ENCODE data around the gene AUH.

Gene AUH

DNA sequence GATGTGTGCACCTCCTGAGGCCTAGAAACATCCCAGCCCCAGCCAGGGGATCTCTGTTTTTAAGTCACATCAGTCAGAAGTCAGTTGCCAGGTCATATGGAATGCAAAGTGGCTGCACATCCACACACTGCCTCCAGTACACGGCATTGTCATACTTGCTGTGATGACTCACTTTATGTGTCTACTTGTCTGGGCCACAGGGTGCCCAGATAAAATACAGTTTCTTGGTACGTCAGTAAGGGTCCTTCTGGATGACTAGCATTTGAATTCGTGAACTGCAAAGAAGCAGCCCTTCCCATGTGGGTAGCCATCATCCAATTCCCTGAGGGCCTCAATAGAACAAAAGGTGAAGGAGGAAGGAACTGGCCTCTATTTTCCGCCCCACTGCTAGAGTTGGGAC lies 27.7 kb downstream of the AUH start:
- peaks cover 11% of the 10 kb centered on the region for H3K4me1 Mint-ChIP-seq (ENCODE audit: low read depth)
- H3K27ac Mint-ChIP-seq: no peak overlapping the region
- no peak overlapping the region for H3K4me3 Mint-ChIP-seq
- no peaks in the 10 kb centered on the region for H3K27me3 Mint-ChIP-seq
- peaks cover 10% of the 10 kb centered on the region for H3K9me3 Mint-ChIP-seq (ENCODE audit: low read depth)
- peaks cover 23% of the 10 kb centered on the region for H3K36me3 Mint-ChIP-seq

DNA sequence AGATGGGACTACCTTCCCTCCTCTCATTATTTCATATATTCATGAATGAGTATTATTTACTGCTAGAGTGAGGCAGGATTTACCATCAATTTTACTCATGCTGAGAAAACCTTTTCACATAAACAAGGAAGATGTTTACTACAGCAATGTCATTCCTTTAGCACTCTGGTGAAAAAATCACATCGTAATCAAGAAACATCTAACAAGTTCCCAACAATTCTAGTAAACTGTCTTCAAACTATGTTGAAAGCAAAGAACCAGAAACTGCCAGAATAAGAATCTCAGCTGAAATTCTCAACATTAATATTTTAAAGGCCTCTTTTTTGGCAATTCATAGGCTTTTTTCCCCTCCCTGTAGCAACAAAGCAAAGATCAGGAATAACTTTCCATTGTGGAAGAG lies 28.2 kb downstream of the AUH start:
- H3K9me3 Mint-ChIP-seq (ENCODE audit: low read depth): peaks cover 10% of the 10 kb centered on the region
- peaks cover 26% of the 10 kb centered on the region for H3K36me3 Mint-ChIP-seq
- H3K4me3 Mint-ChIP-seq: no peak overlapping the region
- H3K27me3 Mint-ChIP-seq: no peaks in the 10 kb centered on the region
- H3K4me1 Mint-ChIP-seq (ENCODE audit: low read depth): peaks cover 11% of the 10 kb centered on the region
- H3K27ac Mint-ChIP-seq: no peak overlapping the region

DNA sequence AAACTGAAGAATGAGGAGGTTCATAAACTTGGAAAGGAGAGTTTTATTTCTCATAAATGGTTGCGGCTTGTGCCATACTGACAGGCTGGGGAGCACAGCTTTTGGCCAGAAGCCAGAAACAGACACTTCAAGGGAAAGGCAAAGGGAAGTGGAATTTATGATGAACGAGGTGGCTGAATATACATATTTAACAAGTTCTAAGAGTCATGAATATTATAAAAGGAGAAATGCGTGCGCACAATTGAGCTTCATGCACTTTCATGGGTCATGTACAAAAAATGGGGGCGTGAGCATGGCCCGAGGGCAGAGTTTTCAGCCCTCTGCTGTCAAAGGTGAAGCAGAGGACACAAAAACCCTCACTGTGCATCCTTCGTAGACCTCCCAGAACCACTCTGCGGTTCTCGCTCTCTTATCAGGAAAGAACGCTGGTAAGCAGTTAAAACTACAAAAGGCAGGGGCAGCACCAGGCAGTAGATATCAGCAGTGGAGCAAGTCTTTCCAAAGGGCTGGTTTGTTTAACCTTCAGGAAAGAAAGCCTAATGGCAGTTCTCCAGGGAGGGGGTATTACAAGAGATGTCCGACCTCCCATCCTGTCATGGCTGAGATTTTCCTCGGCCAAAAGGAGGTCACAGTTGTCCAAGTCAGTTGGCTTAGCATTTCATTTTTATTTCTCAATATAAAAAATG lies 29.0 kb downstream of the AUH start:
- Mint-ChIP-seq H3K9me3 (ENCODE audit: low read depth) (peaks cover 14% of the 10 kb centered on the region), H3K27ac (no peak overlapping the region), H3K4me1 (ENCODE audit: low read depth) (peaks cover 8% of the 10 kb centered on the region), H3K36me3 (peaks cover 27% of the 10 kb centered on the region), H3K4me3 (no peak overlapping the region), H3K27me3 (no peaks in the 10 kb centered on the region)

DNA sequence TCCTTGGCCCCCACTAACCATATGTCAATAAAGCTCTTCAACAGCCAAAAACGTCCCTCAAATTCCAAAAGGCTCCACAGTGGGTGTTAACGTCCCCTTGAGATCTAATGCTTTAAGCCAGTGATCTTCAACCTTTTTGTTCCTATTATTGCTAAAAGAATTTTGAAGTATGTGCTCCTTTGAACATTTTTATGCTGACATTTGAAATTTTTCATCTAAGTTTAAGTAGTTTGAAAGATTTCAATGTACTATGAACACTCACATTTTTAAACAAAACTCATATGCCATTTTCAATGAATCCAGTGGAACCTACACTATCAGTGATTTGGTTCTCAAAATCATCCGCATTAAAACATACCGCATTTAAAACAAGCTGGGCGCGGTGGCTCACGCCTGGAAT lies 29.9 kb downstream of the AUH start:
- Mint-ChIP-seq H3K4me3 (no peak overlapping the region), H3K36me3 (peaks cover 32% of the 10 kb centered on the region), H3K4me1 (ENCODE audit: low read depth) (peaks cover 10% of the 10 kb centered on the region), H3K27me3 (no peaks in the 10 kb centered on the region), H3K27ac (no peak overlapping the region), H3K9me3 (ENCODE audit: low read depth) (peaks cover 14% of the 10 kb centered on the region)

DNA sequence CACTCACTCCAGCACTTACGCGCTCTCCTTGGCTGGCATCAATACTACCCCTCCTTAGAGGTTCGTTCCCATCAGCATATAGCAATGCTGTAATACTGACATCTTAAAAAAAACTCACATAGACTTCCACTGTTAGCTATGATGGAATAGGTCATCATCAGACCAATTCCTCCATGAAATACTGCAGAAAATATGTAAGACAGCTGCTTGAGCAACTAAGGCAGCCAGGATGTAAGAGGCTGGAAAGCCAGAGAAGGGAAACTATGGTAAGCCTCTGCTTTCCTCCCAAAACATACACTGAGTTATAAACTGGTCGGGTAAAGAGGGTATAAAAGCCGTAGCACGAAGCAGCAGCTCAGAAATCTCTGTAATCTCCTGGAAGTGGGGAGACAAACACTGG lies 33.5 kb downstream of the AUH start:
- peaks cover 12% of the 10 kb centered on the region for H3K4me1 Mint-ChIP-seq (ENCODE audit: low read depth)
- no peak overlapping the region for H3K27ac Mint-ChIP-seq
- no peaks in the 10 kb centered on the region for H3K27me3 Mint-ChIP-seq
- H3K4me3 Mint-ChIP-seq: no peak overlapping the region
- H3K36me3 Mint-ChIP-seq: peaks cover 36% of the 10 kb centered on the region
- H3K9me3 Mint-ChIP-seq (ENCODE audit: low read depth): peaks cover 14% of the 10 kb centered on the region

DNA sequence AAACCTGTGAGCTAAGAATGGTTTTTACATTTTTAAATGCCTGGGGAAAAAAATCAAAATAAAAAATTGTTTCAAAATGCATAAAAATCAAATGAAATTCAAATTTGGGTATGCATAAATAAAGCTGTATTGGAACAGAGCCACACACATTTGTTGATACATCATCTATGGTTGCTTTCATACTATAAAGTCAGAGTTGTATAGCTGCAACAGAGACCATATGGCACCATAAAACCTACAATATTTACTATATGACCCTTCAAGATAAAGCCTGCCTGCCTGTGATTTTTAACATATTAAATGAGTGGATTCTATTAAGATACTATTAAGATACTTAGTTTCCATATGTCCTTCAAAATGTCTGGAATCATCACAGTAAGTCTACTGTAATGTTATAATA lies 40.0 kb downstream of the AUH start:
- Mint-ChIP-seq H3K36me3 (peaks cover 35% of the 10 kb centered on the region), H3K4me3 (no peak overlapping the region), H3K9me3 (ENCODE audit: low read depth) (no peaks in the 10 kb centered on the region), H3K27ac (no peak overlapping the region), H3K4me1 (ENCODE audit: low read depth) (peaks cover 3% of the 10 kb centered on the region), H3K27me3 (no peaks in the 10 kb centered on the region)

DNA sequence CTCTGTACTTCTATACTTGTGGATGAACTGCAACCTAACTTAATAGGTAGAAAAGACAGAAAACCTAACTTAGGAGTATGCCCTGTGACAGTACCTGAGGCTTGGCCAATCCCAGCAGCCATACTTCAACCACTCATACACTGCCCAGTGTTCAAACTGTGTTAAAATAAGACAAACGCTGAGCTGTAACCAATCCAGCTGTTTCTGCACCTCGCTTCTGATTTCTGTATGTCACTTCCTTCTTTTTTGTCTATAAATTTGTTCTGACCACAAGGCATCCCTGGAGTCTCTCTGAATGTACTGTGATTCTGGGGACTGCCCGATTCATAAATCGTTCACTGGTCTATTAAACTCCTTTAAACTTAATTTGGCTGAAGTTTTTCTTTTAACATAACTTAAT lies 41.4 kb downstream of the AUH start:
- H3K27me3 Mint-ChIP-seq: no peaks in the 10 kb centered on the region
- peaks cover 38% of the 10 kb centered on the region for H3K36me3 Mint-ChIP-seq
- H3K4me3 Mint-ChIP-seq: no peak overlapping the region
- H3K9me3 Mint-ChIP-seq (ENCODE audit: low read depth): no peaks in the 10 kb centered on the region
- H3K27ac Mint-ChIP-seq: no peak overlapping the region
- H3K4me1 Mint-ChIP-seq (ENCODE audit: low read depth): peaks cover 2% of the 10 kb centered on the region

DNA sequence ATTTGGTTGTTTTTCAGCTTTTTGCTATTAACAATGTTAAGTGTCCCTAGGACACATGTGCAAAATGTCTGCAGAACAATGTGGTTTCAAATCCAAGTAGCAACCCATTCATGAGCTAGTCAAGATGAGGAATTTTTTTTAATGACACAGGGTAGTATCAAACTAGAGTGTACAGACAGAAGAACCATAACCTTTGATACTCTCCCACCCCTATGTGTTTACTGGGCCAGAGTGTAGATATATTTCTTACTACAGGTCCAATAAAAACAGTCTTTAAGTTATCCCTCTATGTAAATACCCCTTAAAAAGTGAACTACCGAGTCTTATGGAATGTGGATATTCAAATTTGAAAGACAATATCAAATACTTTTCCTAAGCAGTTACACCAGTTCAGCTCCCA lies 45.6 kb downstream of the AUH start:
- no peaks in the 10 kb centered on the region for H3K27me3 Mint-ChIP-seq
- H3K27ac Mint-ChIP-seq: no peak overlapping the region
- no peak overlapping the region for H3K4me3 Mint-ChIP-seq
- no peaks in the 10 kb centered on the region for H3K9me3 Mint-ChIP-seq (ENCODE audit: low read depth)
- H3K4me1 Mint-ChIP-seq (ENCODE audit: low read depth): peaks cover 5% of the 10 kb centered on the region
- peaks cover 40% of the 10 kb centered on the region for H3K36me3 Mint-ChIP-seq

DNA sequence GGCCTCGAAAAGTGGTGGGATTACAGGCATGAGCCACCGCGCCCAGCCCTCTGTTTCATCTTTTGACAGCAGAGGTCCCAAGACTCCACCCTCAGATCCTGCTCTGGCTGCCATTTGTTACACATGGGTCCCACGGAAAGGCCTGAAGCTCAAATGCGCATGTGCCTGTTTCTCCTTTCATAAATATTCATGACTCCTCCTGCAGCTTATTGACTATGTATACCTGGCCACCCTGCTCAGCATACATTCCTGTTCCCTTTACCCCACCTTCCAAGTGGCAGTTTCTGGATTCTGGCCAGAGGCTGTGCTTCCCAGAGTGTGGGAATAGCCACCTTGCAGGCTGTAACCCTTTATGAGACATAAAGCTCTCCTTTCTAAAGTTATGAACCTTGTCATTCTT lies 46.5 kb downstream of the AUH start:
- Mint-ChIP-seq H3K27ac (no peak overlapping the region), H3K36me3 (peaks cover 42% of the 10 kb centered on the region), H3K9me3 (ENCODE audit: low read depth) (no peaks in the 10 kb centered on the region), H3K4me3 (no peak overlapping the region), H3K4me1 (ENCODE audit: low read depth) (peaks cover 5% of the 10 kb centered on the region), H3K27me3 (no peaks in the 10 kb centered on the region)

DNA sequence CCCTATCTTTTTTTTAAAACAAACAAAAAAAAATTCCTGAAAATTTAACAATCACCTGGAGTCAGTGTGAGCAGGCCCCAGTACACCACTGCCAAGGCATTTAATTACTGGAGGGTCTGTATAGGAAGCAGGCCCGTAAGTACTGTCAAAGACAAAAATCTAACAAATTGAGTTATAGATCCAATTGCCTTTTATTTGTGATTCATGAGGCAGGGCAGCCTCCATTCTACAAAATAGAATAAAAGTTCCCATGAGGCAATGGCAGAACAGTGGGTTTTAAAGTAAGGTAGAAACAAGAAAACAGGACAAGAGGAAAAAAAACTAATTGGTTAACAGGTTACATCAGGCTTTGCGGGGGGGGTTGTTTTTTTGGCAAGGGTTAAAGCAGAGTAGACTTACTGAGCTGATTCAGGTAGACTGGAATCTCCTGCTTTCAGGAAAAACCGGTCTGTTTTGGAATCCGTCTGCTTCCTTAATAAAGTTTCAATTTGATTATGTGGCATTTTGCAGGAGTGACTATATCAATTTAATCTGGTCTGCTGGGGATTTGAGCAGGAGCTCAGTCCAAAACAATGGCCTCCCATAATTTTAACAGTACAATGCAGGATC lies 48.9 kb downstream of the AUH start:
- Mint-ChIP-seq H3K27ac (no peak overlapping the region), H3K36me3 (peaks cover 38% of the 10 kb centered on the region), H3K4me3 (no peak overlapping the region), H3K9me3 (ENCODE audit: low read depth) (no peaks in the 10 kb centered on the region), H3K27me3 (no peaks in the 10 kb centered on the region), H3K4me1 (ENCODE audit: low read depth) (peaks cover 10% of the 10 kb centered on the region)

DNA sequence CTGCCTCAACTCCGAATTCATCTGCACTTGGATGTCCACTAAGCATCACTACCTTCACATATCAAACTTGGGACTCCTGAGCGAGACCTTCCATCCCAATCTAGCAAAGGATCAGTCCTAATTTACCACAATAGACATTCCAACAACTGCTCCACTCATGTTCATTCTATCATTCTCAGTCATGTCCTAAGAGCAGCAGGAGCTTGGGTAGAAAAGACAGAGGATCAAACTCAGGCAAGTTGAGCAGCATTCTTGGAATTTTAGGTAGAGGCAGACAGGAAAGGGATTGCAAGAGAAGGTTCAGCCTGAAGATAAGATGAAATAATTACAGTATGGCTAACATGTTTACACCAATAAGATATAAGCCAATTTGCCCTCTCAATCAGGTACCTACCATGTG lies 51.7 kb downstream of the AUH start:
- Mint-ChIP-seq H3K36me3 (peaks cover 36% of the 10 kb centered on the region), H3K27me3 (no peaks in the 10 kb centered on the region), H3K9me3 (ENCODE audit: low read depth) (no peaks in the 10 kb centered on the region), H3K4me1 (ENCODE audit: low read depth) (peaks cover 11% of the 10 kb centered on the region), H3K4me3 (no peak overlapping the region), H3K27ac (peak overlapping the region; percentile 22)

DNA sequence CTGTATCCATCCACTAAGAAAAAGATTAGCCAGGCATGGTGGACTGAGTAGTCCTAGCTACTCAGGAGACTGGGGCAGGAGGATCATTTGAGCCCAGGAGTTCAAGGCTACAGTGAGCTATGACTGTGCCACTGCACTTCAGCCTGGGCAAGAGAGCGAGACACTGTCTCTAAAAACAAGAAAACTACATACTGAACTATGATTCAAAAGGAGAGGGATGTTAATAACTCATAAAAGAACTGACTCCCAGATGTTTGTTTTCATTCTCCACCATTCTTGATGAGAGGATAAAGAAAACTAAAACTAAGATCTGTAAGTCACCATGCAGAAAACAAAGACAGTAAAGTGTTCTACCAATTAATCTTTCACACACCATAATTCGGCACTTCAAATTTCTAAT lies 53.5 kb downstream of the AUH start:
- Mint-ChIP-seq H3K36me3 (peaks cover 40% of the 10 kb centered on the region), H3K4me1 (ENCODE audit: low read depth) (peaks cover 14% of the 10 kb centered on the region), H3K9me3 (ENCODE audit: low read depth) (no peaks in the 10 kb centered on the region), H3K27ac (peak overlapping the region; percentile 34), H3K27me3 (no peaks in the 10 kb centered on the region), H3K4me3 (no peak overlapping the region)

DNA sequence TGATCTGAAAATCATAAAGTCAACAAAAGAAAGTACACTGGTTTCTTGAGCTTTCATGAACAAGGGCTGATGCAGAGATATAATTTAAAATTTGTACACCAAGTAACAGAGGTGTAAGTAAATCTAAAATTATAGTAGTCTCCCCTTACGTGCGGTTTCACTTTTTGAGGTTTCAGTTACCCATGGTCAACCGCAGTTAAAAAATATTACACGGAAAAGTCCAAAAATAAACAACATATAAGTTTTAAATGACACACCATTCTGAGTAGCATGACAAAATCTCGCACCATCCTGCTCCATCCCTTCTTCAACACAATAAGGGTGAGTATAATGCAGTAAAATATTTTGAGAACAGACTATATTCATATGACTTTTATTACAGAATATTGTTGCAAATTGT lies 54.4 kb downstream of the AUH start:
- Mint-ChIP-seq H3K27ac (no peak overlapping the region), H3K4me3 (no peak overlapping the region), H3K36me3 (peaks cover 35% of the 10 kb centered on the region), H3K27me3 (no peaks in the 10 kb centered on the region), H3K4me1 (ENCODE audit: low read depth) (peaks cover 15% of the 10 kb centered on the region), H3K9me3 (ENCODE audit: low read depth) (no peaks in the 10 kb centered on the region)

DNA sequence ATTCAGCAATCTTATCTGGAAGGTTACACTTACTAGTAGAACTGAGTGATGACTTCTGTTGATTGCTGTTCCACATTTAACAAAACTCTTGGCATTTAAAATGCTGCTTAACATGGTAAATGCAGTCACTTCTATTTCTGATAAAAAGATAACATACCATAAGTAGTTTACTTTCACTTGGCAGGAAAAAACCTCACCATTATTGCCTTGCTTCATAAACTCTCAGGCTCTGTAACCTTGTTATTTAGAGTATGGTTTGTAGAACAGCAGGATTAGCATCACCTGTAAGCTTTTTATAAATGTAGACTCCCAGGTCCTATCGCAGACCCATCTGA lies 55.5 kb downstream of the AUH start:
- no peaks in the 10 kb centered on the region for H3K9me3 Mint-ChIP-seq (ENCODE audit: low read depth)
- peaks cover 12% of the 10 kb centered on the region for H3K4me1 Mint-ChIP-seq (ENCODE audit: low read depth)
- H3K27me3 Mint-ChIP-seq: no peaks in the 10 kb centered on the region
- H3K36me3 Mint-ChIP-seq: peaks cover 33% of the 10 kb centered on the region
- H3K27ac Mint-ChIP-seq: no peak overlapping the region
- no peak overlapping the region for H3K4me3 Mint-ChIP-seq

DNA sequence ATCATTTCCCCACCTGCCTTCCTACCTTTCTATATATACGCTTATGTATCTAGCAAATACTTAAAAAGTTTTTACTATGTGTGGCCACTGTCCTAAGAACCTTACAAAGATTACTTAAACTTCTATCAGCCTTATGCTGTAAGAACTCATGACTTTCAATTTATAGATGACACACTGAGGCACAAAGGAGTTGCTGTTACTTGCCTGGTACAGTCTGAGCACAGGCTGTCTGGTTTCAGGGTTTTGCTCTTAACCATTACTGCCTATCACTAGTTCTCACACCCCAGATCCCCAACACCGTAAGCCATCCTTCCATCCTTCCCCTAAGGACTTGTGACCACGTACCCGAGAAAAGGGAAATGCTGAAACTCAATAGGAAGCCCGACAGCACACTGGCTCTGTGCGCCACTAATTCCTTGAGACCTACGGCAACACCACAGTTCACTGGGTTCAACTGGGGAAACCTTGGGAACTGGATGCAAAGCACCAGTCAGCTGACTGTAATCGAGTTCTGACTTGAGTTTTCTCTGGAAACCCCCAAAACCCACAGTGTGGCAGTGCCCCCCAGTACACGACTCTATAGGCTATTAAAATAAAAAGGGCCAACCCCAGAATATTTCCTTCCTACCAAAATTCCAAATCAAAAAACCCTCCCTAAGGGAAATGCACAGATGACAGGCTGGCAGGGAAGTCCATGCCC lies 56.0 kb downstream of the AUH start:
- H3K4me3 Mint-ChIP-seq: no peak overlapping the region
- H3K27me3 Mint-ChIP-seq: no peaks in the 10 kb centered on the region
- H3K4me1 Mint-ChIP-seq (ENCODE audit: low read depth): peaks cover 12% of the 10 kb centered on the region
- H3K9me3 Mint-ChIP-seq (ENCODE audit: low read depth): no peaks in the 10 kb centered on the region
- H3K27ac Mint-ChIP-seq: peak overlapping the region; percentile 4
- peaks cover 33% of the 10 kb centered on the region for H3K36me3 Mint-ChIP-seq

All from activated naive CD8-positive, alpha-beta T cell (primary cell).